Left kidney (tissue), 2 donors: Measurements from ENCODE around the gene RSPH1. TPM values are rescaled to one million over a fixed set of nuclear protein-coding genes. Genes with fewer than 3 reads are reported as not detected.

Source experiments
- DNase-seq: peaks from one replicate; pipeline ENCODE4 v3.0.0-alpha.2; 2013
- polyA plus RNA-seq: library from polyadenylated mRNA; unstranded; fragments of 120-200 nt; gene quantifications from one replicate; pipeline ENCODE4 v1.2.1, GENCODE V29; 2013; ENCODE audit not compliant: insufficient read length

The RSPH1 gene
- polyA plus RNA-seq, 1 donor: 14.4 TPM

- no peak for DNase-seq
These were observed 47.3 kb downstream of the RSPH1 start for GRCh38 chr21:42448686-42449085.

GRCh38 chr21:42447732-42448131 lies 48.3 kb downstream of the RSPH1 start:
- no peak for DNase-seq

- DNase-seq: no peak
These were observed 48.8 kb downstream of the RSPH1 start for GRCh38 chr21:42447182-42447581.

GRCh38 chr21:42446531-42446930 lies 49.5 kb downstream of the RSPH1 start:
- DNase-seq: no peak

GRCh38 chr21:42445311-42445710 lies 50.7 kb downstream of the RSPH1 start:
- no peak for DNase-seq

- no peak for DNase-seq
These were observed 51.3 kb downstream of the RSPH1 start for GRCh38 chr21:42444745-42445059.

GRCh38 chr21:42443876-42444744 lies 51.9 kb downstream of the RSPH1 start:
- DNase-seq: no peak

- DNase-seq: no peak
These were observed 52.7 kb downstream of the RSPH1 start for GRCh38 chr21:42443181-42443785.

GRCh38 chr21:42441963-42442362 lies 54.1 kb downstream of the RSPH1 start:
- no peak for DNase-seq

- no peak for DNase-seq
These were observed 55.7 kb downstream of the RSPH1 start for GRCh38 chr21:42440187-42440792.

- no peak for DNase-seq
These were observed 56.5 kb downstream of the RSPH1 start for GRCh38 chr21:42439284-42440186.

GRCh38 chr21:42438316-42439205 lies 57.5 kb downstream of the RSPH1 start:
- no peak for DNase-seq

GRCh38 chr21:42437786-42438185 lies 58.2 kb downstream of the RSPH1 start:
- DNase-seq: peak; percentile 57

- no peak for DNase-seq
These were observed 59.1 kb downstream of the RSPH1 start for GRCh38 chr21:42436914-42437313.

GRCh38 chr21:42435833-42436232 lies 60.2 kb downstream of the RSPH1 start:
- DNase-seq: no peak

- no peak for DNase-seq
These were observed 60.6 kb downstream of the RSPH1 start for GRCh38 chr21:42435401-42435800.

- no peak for DNase-seq
These were observed 61.1 kb downstream of the RSPH1 start for GRCh38 chr21:42434884-42435283.

GRCh38 chr21:42433946-42434551 lies 62.0 kb downstream of the RSPH1 start:
- DNase-seq: no peak

GRCh38 chr21:42432695-42433094 lies 63.3 kb downstream of the RSPH1 start:
- DNase-seq: no peak

- DNase-seq: no peak
These were observed 64.8 kb downstream of the RSPH1 start for GRCh38 chr21:42431196-42431595.

GRCh38 chr21:42430521-42430920 lies 65.5 kb downstream of the RSPH1 start:
- no peak for DNase-seq
